Activated CD4-positive, alpha-beta T cell treated with anti-CD3 and anti-CD28 coated beads, Interleukin-2, Interleukin-6, amounts not matched to agents 100 ng/mL and 50 ng/mL, durations not matched to agents 16 hours and 8 hours (primary cell): ENCODE results near the gene TPSAB1.

Experiments used
- DNase-seq: peaks from one replicate; pipeline ENCODE4 v3.0.0-alpha.2; 2020

TPSAB1 gene

GRCh38 chr16:1211451-1212268 lies 28.8 kb upstream of the TPSAB1 start:
- DNase-seq, result no peak

GRCh38 chr16:1212616-1213194 lies 27.8 kb upstream of the TPSAB1 start:
- no peak for DNase-seq

GRCh38 chr16:1213231-1213630 lies 27.3 kb upstream of the TPSAB1 start:
- DNase-seq, result no peak

- DNase-seq, result no peak
These were observed 26.6 kb upstream of the TPSAB1 start for GRCh38 chr16:1213796-1214372.

- no peak for DNase-seq
These were observed 25.8 kb upstream of the TPSAB1 start for GRCh38 chr16:1214719-1215118.

DNA sequence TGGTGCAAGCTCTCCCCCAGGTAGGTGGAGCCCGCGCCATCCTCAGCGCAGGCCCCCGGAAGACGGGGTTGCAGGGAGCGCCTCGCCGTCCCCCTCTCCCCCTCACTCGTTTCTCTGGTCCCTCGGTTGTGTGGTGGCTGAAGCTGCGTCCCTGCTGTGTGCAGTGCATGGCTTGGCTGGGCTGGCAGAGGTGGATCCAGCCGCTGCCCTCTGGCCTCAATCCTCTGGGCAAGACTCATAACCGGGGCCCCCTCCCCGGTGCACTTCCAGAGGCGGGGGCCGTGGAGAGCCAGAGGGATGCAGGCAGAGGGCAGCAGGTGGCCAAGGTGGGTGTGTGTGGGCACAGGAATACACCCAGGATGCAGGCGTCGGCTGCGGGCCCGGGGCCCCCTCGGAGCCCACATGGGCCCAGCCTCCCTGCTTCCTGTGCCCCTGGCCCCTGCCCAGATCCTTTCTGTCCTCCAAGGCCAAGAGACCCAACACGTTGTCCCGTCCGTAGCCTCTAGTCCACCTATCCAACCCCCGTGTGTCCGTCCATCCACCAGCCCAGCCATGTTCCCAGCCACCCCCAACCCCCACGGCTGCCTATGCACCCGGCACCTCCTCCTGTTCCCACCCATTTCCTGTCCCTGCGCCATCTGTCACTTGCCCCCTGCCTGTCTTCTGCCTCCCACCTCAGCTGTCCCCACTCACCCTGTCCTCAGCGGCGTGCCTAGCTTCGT lies 24.8 kb upstream of the TPSAB1 start:
- no peak for DNase-seq

DNA sequence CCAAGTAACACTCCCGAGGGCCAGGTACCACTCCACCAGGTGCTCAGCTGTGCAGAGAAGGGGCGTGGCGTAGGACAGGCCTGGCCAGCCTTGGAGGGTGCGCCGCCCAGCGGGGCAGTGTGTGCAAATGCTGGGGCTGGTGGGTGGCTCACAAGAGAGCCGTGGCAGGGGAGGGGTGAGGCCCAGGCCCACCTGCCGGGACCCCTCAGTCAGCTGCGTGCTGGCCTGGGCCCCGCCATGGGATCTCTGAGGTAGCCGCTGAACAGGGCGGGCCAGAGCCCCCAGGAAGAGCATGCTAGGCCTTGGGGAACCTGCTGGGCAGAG lies 24.2 kb upstream of the TPSAB1 start:
- DNase-seq, result no peak

GRCh38 chr16:1216681-1217400 lies 23.7 kb upstream of the TPSAB1 start:
- no peak for DNase-seq

DNA sequence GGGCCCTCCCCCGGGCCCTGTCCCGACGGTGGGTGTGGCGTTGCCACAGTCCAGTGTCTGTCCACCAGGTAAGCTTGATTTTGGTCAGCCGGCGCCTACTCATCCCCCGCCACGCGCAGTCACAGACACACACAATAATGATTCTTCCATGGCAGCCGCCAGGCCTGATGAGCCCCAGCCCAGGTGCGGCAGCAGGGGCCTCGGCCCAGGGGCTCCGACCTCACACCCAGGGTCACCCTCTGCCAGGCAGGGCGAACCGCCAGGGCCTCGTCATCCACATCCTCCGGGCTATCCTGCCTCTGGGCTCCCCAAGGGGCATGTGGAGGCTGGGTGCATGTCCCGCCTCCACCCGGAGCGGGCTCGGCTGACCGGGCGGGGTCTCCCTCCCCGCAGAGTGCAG lies 23.0 kb upstream of the TPSAB1 start:
- no peak for DNase-seq

- DNase-seq, result no peak
These were observed 22.2 kb upstream of the TPSAB1 start for GRCh38 chr16:1218061-1218929.

- DNase-seq, result no peak
These were observed 21.4 kb upstream of the TPSAB1 start for GRCh38 chr16:1218930-1219611.

DNA sequence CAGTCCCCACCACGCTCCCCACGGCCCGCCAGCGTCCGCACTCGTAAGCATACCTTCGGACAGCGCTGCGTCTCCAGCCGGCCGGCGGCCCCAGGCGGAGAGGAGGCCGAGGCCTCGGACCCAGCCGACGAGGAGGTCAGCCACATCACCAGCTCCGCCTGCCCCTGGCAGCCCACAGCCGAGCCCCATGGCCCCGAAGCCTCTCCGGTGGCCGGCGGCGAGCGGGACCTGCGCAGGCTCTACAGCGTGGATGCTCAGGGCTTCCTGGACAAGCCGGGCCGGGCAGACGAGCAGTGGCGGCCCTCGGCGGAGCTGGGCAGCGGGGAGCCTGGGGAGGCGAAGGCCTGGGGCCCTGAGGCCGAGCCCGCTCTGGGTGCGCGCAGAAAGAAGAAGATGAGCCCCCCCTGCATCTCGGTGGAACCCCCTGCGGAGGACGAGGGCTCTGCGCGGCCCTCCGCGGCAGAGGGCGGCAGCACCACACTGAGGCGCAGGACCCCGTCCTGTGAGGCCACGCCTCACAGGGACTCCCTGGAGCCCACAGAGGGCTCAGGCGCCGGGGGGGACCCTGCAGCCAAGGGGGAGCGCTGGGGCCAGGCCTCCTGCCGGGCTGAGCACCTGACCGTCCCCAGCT lies 20.3 kb upstream of the TPSAB1 start:
- no peak for DNase-seq

- DNase-seq, result no peak
These were observed 19.5 kb upstream of the TPSAB1 start for GRCh38 chr16:1220841-1221627.

DNA sequence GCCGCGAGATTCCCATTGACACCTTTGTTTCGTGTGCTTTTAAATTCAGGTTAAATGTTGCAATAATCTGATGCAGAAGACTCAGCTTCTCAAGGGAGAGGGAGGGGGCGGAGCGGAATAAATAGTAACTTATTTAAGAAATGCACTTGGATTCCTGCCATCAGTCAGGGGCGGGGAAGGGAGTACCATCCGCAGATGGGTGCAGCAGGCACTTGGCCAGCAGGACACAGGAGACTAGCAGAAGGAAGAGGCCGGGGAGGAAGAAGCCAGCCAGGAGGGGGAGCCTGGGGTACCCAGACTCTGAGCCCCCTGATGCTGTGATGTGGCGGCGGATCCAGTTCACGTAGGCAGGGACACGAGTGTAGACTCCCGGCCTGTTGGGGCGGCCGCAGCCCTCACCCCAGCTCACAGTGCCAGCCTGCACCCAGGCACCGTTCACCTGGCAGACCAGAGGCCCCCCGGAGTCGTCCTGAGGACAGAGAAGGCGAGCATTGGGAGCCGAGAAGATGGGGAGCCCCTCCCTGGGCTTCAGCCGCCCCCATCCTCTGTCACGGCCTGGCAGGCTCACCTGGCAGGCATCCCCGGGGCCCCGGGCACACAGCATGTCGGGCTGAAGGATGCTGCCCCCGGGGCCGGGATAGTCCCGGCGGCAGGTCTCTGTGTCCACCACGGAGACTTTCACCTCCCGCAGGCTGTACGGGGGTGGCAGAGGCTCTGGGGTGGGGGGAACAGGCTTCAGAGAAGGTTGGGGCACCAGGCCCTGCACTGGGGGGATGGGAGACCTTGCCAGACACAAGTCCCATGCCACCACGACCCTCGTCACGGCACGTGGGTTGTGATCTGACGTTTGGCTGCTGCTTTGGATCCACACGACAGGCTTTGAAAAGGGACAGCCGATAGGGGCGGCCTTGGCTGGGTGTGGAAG lies 18.6 kb upstream of the TPSAB1 start:
- DNase-seq, result no peak

- DNase-seq, result no peak
These were observed 17.8 kb upstream of the TPSAB1 start for GRCh38 chr16:1222553-1223354.

- DNase-seq, result no peak
These were observed 16.9 kb upstream of the TPSAB1 start for GRCh38 chr16:1223355-1224214.

- no peak for DNase-seq
These were observed 15.9 kb upstream of the TPSAB1 start for GRCh38 chr16:1224558-1224957.
